GM19043 (cell line): ENCODE data around the gene SCN1A.
"Not testable (repeated sequence)": the region's sequence is repeated elsewhere in the genome, so short reads cannot be mapped to it uniquely, and the experiment has no call there.

Source experiments
- ATAC-seq: cut with Tn5 transposase; IDR thresholded peaks from one replicate; pipeline ENCODE4 v1.9.1; 2021; ENCODE audit warnings: low read depth; ENCODE audit not compliant: unreplicated experiment

SCN1A gene

GRCh38 chr2:166135849-166136258 lies 8.0 kb upstream of the SCN1A start:
- ATAC-seq: no peak

GRCh38 chr2:166135152-166135848 lies 7.5 kb upstream of the SCN1A start:
- no peak for ATAC-seq

GRCh38 chr2:166134252-166135151 lies 6.7 kb upstream of the SCN1A start:
- no peak for ATAC-seq

GRCh38 chr2:166133653-166134052 lies 5.8 kb upstream of the SCN1A start:
- ATAC-seq: no peak

GRCh38 chr2:166128156-166128505 lies 311 bp upstream of the SCN1A start:
- no peak for ATAC-seq

- ATAC-seq: no peak
Measured at GRCh38 chr2:166126007-166126639, 1.7 kb downstream of the SCN1A start.

GRCh38 chr2:166125557-166125956 lies 2.3 kb downstream of the SCN1A start:
- no peak for ATAC-seq

GRCh38 chr2:166118180-166118579 lies 9.6 kb downstream of the SCN1A start:
- ATAC-seq: no peak

GRCh38 chr2:166117491-166117890 lies 10.3 kb downstream of the SCN1A start:
- ATAC-seq: no peak

GRCh38 chr2:166115589-166115988 lies 12.2 kb downstream of the SCN1A start:
- ATAC-seq: no peak

- no peak for ATAC-seq
Measured at GRCh38 chr2:166112193-166112605, 15.6 kb downstream of the SCN1A start.

- ATAC-seq: no peak
Measured at GRCh38 chr2:166106431-166107015, 21.3 kb downstream of the SCN1A start.

GRCh38 chr2:166104773-166105172 lies 23.0 kb downstream of the SCN1A start:
- no peak for ATAC-seq

GRCh38 chr2:166104084-166104483 lies 23.7 kb downstream of the SCN1A start:
- no peak for ATAC-seq

GRCh38 chr2:166103277-166103676 lies 24.5 kb downstream of the SCN1A start:
- ATAC-seq: not testable (repeated sequence)

- ATAC-seq: no peak
Measured at GRCh38 chr2:166094325-166094724, 33.5 kb downstream of the SCN1A start.

GRCh38 chr2:166092889-166093288 lies 34.9 kb downstream of the SCN1A start:
- no peak for ATAC-seq

- no peak for ATAC-seq
Measured at GRCh38 chr2:166091439-166091838, 36.4 kb downstream of the SCN1A start.

GRCh38 chr2:166090908-166091307 lies 36.9 kb downstream of the SCN1A start:
- ATAC-seq: no peak

- ATAC-seq: no peak
Measured at GRCh38 chr2:166090346-166090745, 37.5 kb downstream of the SCN1A start.

GRCh38 chr2:166088634-166089033 lies 39.2 kb downstream of the SCN1A start:
- ATAC-seq: no peak
